ENCODE data around the gene TPSAB1. TPM values are rescaled to one million over a fixed set of nuclear protein-coding genes. Genes with fewer than 3 reads are reported as not detected.

Gene TPSAB1
- total and polyA plus RNA-seq, 2 donors (not counting 3 experiments of a cell fraction or from before 2014, with no cell fraction given) = not detected

DNA sequence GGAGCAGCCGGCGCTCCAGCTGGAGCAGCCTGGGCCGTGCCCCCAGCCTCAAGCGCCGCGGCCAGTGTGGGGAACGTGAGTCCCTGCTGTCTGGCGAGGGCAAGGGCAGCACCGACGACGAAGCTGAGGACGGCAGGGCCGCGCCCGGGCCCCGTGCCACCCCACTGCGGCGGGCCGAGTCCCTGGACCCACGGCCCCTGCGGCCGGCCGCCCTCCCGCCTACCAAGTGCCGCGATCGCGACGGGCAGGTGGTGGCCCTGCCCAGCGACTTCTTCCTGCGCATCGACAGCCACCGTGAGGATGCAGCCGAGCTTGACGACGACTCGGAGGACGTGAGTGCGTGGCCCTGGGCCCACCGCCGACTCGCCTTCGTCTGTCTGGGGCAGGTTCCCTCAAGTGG is 31.4 kb upstream of the TPSAB1 start:
- Histone ChIP-seq H3K36me3 (ENCODE audit: control insufficient read depth in 2 of 2, extremely low read depth in 1 of 2, insufficient read depth in 2 of 2, low read length in 2 of 2) (no peaks in the 10 kb centered on the region), H3K27ac (ENCODE audit: insufficient read depth, low read depth, low read length) (no peak overlapping the region), H3K4me1 (ENCODE audit: control insufficient read depth, extremely low read depth, insufficient read depth, low read length) (no peaks in the 10 kb centered on the region), H3K9me1 (replicated peaks; ENCODE audit: control insufficient read depth, extremely low read depth, insufficient read depth, low read length) (no peaks in the 10 kb centered on the region), H4K20me1 (replicated peaks; ENCODE audit: control insufficient read depth, extremely low read depth, insufficient read depth, low read length) (no peaks in the 10 kb centered on the region), H3K9ac (replicated peaks; ENCODE audit: extremely low read depth, insufficient read depth, low read length) (no peak overlapping the region), H3K9me3 (replicated peaks; ENCODE audit: control insufficient read depth, insufficient read depth, low read length) (no peaks in the 10 kb centered on the region), H3K79me2 (ENCODE audit: control insufficient read depth, insufficient read depth, low read length) (no peaks in the 10 kb centered on the region), H3K27me3 (ENCODE audit: control insufficient read depth in 2 of 2, insufficient read depth in 2 of 2, low read length in 2 of 2) (no peaks in the 10 kb centered on the region), H3K4me2 (ENCODE audit: insufficient read depth, low read length) (no peak overlapping the region), H2AFZ (ENCODE audit: low read depth, low read length) (no peak overlapping the region), H3K4me3 (replicated peaks in 1 of 3; ENCODE audit: insufficient read depth in 1 of 3, low read depth in 1 of 3, low read length in 3 of 3) (no peak overlapping the region)
- ChIA-PET POLR2A (no interaction called here), CTCF (no interaction called here)
- BruUV-seq (replicated peaks) = no TSS peak
- no peak for DNase-seq (ENCODE audit: low read depth, low spot score)
- no peak for FAIRE-seq
- intact Hi-C loops (cut with micrococcal nuclease) (no loop called here), dilution Hi-C loops (cut with MboI; ENCODE audit: extremely low pct_ligation_motif_present, low sequenced_read_pairs) (no loop called here)
- no peak for TF ChIP-seq GATA2 (IDR thresholded peaks at IDR 0.05; ENCODE audit: insufficient read depth, insufficient read length, low read depth, low read length)
- no peak for TF ChIP-seq CTCF (IDR thresholded peaks at IDR 0.05; ENCODE audit: extremely low read depth in 1 of 2, insufficient read depth in 1 of 2, low read depth in 1 of 2, low read length in 2 of 2)
- TF ChIP-seq POLR2AphosphoS5 (IDR thresholded peaks at IDR 0.05; ENCODE audit: insufficient read depth, low read depth, low read length) = no peak

DNA sequence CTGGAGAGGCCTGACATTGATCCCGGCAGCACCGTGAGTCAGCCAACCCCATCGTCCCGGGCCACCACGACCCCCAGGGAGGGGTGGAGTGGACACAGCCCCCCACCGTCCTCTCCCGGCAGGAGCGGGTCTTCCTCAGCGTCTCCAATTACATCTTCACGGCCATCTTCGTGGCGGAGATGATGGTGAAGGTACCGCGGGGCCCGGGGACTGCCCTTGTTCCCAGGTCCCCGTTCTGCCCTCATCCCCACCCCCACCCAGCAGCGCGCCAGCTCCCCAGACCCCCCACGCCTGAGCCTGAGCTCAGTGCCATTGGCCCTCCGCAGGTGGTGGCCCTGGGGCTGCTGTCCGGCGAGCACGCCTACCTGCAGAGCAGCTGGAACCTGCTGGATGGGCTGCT is 30.0 kb upstream of the TPSAB1 start:
- no peaks in the 10 kb centered on the region for H4K20me1 ChIP-seq (replicated peaks; ENCODE audit: control insufficient read depth, extremely low read depth, insufficient read depth, low read length)
- FAIRE-seq = no peak
- intact Hi-C loops (cut with micrococcal nuclease) = no loop called here
- no peak overlapping the region for H3K9ac ChIP-seq (replicated peaks; ENCODE audit: extremely low read depth, insufficient read depth, low read length)
- ChIA-PET CTCF (no interaction called here), POLR2A (interaction anchor here (0.9 kb wide), 1 partner anchor 34 kb away, joined by 3 read pairs; no protein-coding TSS in a partner anchor)
- H3K36me3 ChIP-seq (ENCODE audit: control insufficient read depth in 2 of 2, extremely low read depth in 1 of 2, insufficient read depth in 2 of 2, low read length in 2 of 2) = no peaks in the 10 kb centered on the region
- no peaks in the 10 kb centered on the region for H3K9me3 ChIP-seq (replicated peaks; ENCODE audit: control insufficient read depth, insufficient read depth, low read length)
- H2AFZ ChIP-seq (ENCODE audit: low read depth, low read length) = no peak overlapping the region
- no peaks in the 10 kb centered on the region for H3K27me3 ChIP-seq (ENCODE audit: control insufficient read depth in 2 of 2, insufficient read depth in 2 of 2, low read length in 2 of 2)
- DNase-seq (ENCODE audit: low read depth, low spot score) = no peak
- H3K79me2 ChIP-seq (ENCODE audit: control insufficient read depth, insufficient read depth, low read length) = no peaks in the 10 kb centered on the region
- H3K9me1 ChIP-seq (replicated peaks; ENCODE audit: control insufficient read depth, extremely low read depth, insufficient read depth, low read length) = no peaks in the 10 kb centered on the region
- TF ChIP-seq, protein P1, sequence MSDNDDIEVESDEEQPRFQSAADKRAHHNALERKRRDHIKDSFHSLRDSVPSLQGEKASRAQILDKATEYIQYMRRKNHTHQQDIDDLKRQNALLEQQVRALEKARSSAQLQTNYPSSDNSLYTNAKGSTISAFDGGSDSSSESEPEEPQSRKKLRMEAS (IDR thresholded peaks at IDR 0.05; ENCODE audit: insufficient read depth, insufficient read length) = no peak
- TF ChIP-seq POLR2A (IDR thresholded peaks at IDR 0.05; ENCODE audit: low read depth, low read length) (no peak), EZH2 (IDR thresholded peaks at IDR 0.05; ENCODE audit: borderline replicate concordance, low read depth, low read length, severe bottlenecking) (no peak), GATA2 (IDR thresholded peaks at IDR 0.05; ENCODE audit: insufficient read depth, insufficient read length, low read depth, low read length) (no peak), JUN (IDR thresholded peaks at IDR 0.05; ENCODE audit: borderline replicate concordance, insufficient read depth, insufficient read length, low read depth) (no peak), CTCF (IDR thresholded peaks at IDR 0.05; ENCODE audit: extremely low read depth in 1 of 2, insufficient read depth in 1 of 2, low read depth in 1 of 2, low read length in 2 of 2) (no peak), FOS (IDR thresholded peaks at IDR 0.05; ENCODE audit: borderline replicate concordance, insufficient read depth, low read length) (no peak), POLR2AphosphoS5 (IDR thresholded peaks at IDR 0.05; ENCODE audit: insufficient read depth, low read depth, low read length) (no peak), MYC (IDR thresholded peaks at IDR 0.05; ENCODE audit: low read depth, low read length) (no peak)
- dilution Hi-C loops (cut with MboI; ENCODE audit: extremely low pct_ligation_motif_present, low sequenced_read_pairs) = no loop called here
- no peaks in the 10 kb centered on the region for H3K4me1 ChIP-seq (ENCODE audit: control insufficient read depth, extremely low read depth, insufficient read depth, low read length)
- H3K27ac ChIP-seq (ENCODE audit: insufficient read depth, low read depth, low read length) = no peak overlapping the region
- H3K4me3 ChIP-seq (replicated peaks in 1 of 3; ENCODE audit: insufficient read depth in 1 of 3, low read depth in 1 of 3, low read length in 3 of 3) = no peak overlapping the region
- no TSS peak for BruUV-seq (replicated peaks)
- H3K4me2 ChIP-seq (ENCODE audit: insufficient read depth, low read length) = no peak overlapping the region
